BLaER1 (cell line): Measurements from ENCODE around the gene TNKS2.

Experiments
- H3K27ac ChIP-seq: shearing (Covaris generic); formaldehyde crosslinking; 2 replicates; pipeline ENCODE4 v1.8.1; 2022
- H3K27me3 ChIP-seq: shearing (Covaris generic); formaldehyde crosslinking; 2 replicates; pipeline ENCODE4 v1.8.1; 2022
- H3K36me3 ChIP-seq: shearing (Covaris generic); formaldehyde crosslinking; 2 replicates; pipeline ENCODE4 v1.8.1; 2022
- H3K4me1 ChIP-seq: shearing (Covaris generic); formaldehyde crosslinking; 2 replicates; pipeline ENCODE4 v1.8.1; 2022
- H3K4me2 ChIP-seq: shearing (Covaris generic); formaldehyde crosslinking; 2 replicates; pipeline ENCODE4 v1.8.1; 2022
- H3K4me3 ChIP-seq: shearing (Covaris generic); formaldehyde crosslinking; 2 replicates; pipeline ENCODE4 v1.8.1; 2022
- H3K9ac ChIP-seq: shearing (Covaris generic); formaldehyde crosslinking; 2 replicates; pipeline ENCODE4 v1.8.1; 2022
- H3K9me3 ChIP-seq: shearing (Covaris generic); formaldehyde crosslinking; 2 replicates; pipeline ENCODE4 v1.8.1; 2022
- H4K20me1 ChIP-seq: shearing (Covaris generic); formaldehyde crosslinking; 2 replicates; pipeline ENCODE4 v1.8.1; 2022
- Cebpa-rat ChIP-seq: shearing (Covaris generic); IDR thresholded peaks from 2 replicates; pipeline ENCODE4 v1.8.1; 2022

TNKS2 gene

DNA sequence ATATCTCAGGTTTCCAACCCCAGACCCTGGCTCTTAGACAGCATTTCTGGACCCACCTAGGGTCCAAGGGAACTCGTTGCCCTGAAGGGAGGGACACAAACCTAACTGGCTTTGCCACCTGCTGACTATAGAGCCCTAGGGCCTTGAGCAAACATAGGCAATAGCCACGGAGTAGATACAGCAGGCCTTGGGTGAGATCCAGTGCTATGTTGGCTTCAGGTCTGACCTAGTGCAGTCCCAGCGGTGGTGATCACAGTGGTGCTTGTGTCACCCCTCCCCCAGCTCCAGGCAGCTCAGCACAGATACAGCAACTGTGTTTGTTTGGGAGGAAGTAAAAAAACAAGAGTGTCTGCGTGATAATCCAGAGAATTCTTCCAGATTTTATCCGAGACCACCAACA lies 9.7 kb upstream of the TNKS2 start:
- no peak overlapping the region for H3K27ac ChIP-seq
- no peak overlapping the region for H3K4me3 ChIP-seq
- no peaks in the 10 kb centered on the region for H3K27me3 ChIP-seq
- no peaks in the 10 kb centered on the region for H3K4me1 ChIP-seq
- no peak overlapping the region for H3K4me2 ChIP-seq
- H3K9ac ChIP-seq, result no peak overlapping the region
- no peaks in the 10 kb centered on the region for H3K9me3 ChIP-seq
- H4K20me1 ChIP-seq, result no peaks in the 10 kb centered on the region
- no peaks in the 10 kb centered on the region for H3K36me3 ChIP-seq
- no peak for TF ChIP-seq Cebpa-rat

DNA sequence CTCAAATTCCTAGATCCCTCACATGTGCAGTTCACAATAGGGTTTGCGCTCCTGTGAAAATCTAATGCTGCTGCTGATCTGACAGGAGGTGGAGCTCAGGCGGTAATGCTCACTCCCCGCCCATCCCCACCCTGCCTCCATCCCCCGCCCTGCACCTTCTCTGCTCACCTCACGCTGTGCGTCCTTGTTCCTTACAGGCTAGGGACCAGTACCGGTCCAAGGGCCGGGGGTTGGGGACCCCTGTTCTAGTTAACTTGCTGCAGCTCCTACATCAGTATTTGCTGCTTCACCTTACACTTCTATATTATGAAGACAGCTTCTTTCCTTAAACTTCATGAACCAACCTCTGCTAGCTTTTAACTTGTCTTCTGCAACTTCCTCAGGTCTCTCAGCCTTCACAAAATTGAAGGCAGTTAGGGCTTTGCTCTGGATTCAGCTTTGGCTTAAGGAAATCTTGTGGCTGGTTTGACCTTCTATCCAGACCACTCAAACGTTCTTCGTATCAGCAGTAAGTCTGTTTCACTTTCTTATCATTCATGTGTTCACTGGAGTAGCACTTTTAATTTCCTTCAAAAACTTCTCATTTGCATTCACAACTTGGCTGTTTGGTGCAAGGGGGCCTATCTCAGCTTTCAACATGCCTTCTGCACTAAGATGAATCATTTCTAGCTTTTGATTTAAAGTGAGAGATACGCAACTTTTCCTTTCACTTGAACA lies 1.7 kb upstream of the TNKS2 start:
- peak overlapping the region; percentile 93 for H3K4me2 ChIP-seq
- H3K4me1 ChIP-seq, result peaks cover 36% of the 10 kb centered on the region
- no peaks in the 10 kb centered on the region for H3K9me3 ChIP-seq
- peaks cover 3% of the 10 kb centered on the region for H3K36me3 ChIP-seq
- H3K27me3 ChIP-seq, result no peaks in the 10 kb centered on the region
- H4K20me1 ChIP-seq, result peaks cover 24% of the 10 kb centered on the region
- peak overlapping the region; percentile 97 for H3K4me3 ChIP-seq
- peak overlapping the region; percentile 63 for H3K27ac ChIP-seq
- H3K9ac ChIP-seq, result peak overlapping the region; percentile 74
- TF ChIP-seq Cebpa-rat, result no peak

DNA sequence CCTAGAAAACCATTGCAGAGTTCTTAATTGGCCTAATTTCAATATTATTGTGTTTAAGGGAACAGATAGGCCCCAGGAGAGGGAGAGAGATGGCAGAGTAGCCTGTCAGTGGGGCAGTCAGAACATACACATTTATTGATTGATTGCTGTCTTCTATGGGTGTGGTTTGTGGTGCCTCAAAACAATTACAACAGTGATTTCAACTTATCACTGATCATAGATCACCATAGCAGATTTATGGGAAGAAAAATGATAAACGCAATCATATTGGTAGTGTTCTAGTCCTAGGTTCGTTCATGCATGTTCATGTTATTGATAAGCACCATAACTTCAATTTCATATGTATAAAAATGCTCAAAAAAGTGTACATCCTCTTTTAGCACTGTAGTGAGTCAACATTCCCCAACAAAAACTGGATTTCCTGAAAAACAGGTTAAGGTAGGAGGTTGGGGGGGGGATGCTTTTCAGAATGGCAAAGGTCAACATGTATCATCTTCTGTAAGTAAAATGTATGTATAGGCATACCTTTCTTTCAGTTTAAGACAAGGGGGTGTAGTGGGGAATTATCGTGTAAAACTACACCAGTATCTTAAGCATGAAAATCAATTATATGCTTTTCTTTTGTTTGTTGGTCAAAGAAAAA lies 1.1 kb upstream of the TNKS2 start:
- Histone ChIP-seq H3K27me3 (no peaks in the 10 kb centered on the region), H3K27ac (peak overlapping the region; percentile 94), H3K36me3 (peaks cover 10% of the 10 kb centered on the region), H3K9me3 (no peaks in the 10 kb centered on the region), H3K4me1 (peaks cover 36% of the 10 kb centered on the region), H3K4me3 (peak overlapping the region; percentile 97), H3K4me2 (peak overlapping the region; percentile 93), H4K20me1 (peaks cover 31% of the 10 kb centered on the region), H3K9ac (peak overlapping the region; percentile 95)
- TF ChIP-seq Cebpa-rat, result no peak

DNA sequence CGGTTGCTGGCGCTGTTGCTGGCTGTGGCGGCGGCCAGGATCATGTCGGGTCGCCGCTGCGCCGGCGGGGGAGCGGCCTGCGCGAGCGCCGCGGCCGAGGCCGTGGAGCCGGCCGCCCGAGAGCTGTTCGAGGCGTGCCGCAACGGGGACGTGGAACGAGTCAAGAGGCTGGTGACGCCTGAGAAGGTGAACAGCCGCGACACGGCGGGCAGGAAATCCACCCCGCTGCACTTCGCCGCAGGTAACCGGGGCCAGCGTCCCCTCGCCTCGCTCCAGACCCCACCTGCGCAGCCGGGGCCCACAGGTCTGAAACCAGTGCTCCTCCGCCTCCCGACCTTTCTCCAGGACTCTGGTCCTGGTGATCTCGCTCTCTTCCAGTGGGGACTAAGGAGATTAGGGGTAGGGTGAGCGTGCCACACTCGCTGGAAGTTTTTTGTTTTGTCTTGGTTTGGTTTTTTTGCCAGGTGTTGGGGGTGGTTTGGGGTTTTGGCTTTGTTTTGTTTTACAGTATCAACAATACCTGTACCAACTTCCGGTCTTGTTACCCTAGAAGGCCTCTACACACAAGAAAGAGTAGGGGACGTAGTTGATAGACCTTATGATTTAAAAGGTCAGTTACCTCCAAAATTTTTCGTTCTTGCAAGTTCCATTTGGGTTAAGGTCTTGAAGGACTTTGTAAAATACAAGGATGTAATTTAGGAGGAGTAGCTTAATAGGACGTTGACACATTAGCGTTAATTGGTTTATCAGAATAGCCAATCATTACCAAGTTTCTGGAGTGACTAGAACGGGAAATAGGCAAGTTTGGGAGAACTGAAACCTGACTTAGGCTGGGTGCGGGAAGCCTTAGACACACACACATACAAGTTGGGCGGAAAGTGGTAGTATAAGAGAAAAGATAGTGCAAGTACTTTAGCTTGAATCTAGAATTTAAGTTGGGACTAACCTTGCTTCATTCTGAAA lies 704 bp downstream of the TNKS2 start:
- peak overlapping the region; percentile 97 for H3K4me3 ChIP-seq
- peaks cover 36% of the 10 kb centered on the region for H3K4me1 ChIP-seq
- no peaks in the 10 kb centered on the region for H3K9me3 ChIP-seq
- peak overlapping the region; percentile 93 for H3K4me2 ChIP-seq
- H4K20me1 ChIP-seq, result peaks cover 48% of the 10 kb centered on the region
- H3K27ac ChIP-seq, result peak overlapping the region; percentile 94
- no peak for TF ChIP-seq Cebpa-rat
- peak overlapping the region; percentile 95 for H3K9ac ChIP-seq
- H3K27me3 ChIP-seq, result no peaks in the 10 kb centered on the region
- peaks cover 27% of the 10 kb centered on the region for H3K36me3 ChIP-seq

DNA sequence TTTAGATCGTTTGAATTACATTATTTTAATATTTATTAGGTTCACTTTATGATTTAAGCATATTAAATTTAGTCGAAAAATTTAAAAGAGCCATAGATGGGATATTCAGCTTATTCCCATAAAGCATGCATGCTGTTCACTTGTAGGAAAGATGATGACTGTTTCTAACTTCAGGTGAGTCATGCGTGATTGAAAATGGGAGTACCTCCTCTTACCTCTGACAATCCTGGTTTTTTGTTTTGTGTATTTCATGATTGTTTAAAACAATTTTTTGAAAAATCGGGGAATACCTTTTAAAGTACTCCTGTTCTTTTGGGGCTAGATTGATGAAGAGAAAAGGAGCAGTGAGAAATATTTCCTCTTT lies 1.4 kb downstream of the TNKS2 start:
- Histone ChIP-seq H3K36me3 (peaks cover 34% of the 10 kb centered on the region), H3K27ac (no peak overlapping the region), H3K9ac (peak overlapping the region; percentile 95), H3K9me3 (no peaks in the 10 kb centered on the region), H3K4me3 (peak overlapping the region; percentile 97), H3K4me1 (peaks cover 36% of the 10 kb centered on the region), H4K20me1 (peaks cover 55% of the 10 kb centered on the region), H3K27me3 (no peaks in the 10 kb centered on the region), H3K4me2 (peak overlapping the region; percentile 93)
- TF ChIP-seq Cebpa-rat, result no peak

DNA sequence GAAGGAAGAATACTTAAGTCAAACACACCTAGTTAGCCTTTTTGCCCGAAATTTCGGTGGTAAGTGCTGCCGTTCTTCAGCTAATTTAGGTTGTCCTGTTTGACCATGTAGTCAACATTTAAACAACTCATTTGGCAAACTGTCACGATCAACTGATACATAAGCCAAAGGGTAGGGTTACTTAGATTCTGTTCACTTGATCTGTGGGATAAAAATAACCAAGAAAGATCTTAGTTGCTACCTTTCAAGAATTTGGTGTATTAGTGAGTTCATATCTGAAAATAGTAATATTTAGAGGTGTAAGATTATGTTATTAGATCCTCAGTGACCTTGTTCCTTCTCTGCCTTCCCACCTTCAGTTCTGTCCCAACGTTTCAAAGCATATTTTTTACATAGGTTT lies 2.0 kb downstream of the TNKS2 start:
- peak overlapping the region; percentile 97; the same call in 1 of the 2 replicates for H3K4me3 ChIP-seq
- H3K4me2 ChIP-seq, result peak overlapping the region; percentile 93
- no peak overlapping the region for H3K27ac ChIP-seq
- H3K9ac ChIP-seq, result peak overlapping the region; percentile 95; the same call in 1 of the 2 replicates
- TF ChIP-seq Cebpa-rat, result no peak
- H3K9me3 ChIP-seq, result no peaks in the 10 kb centered on the region
- H3K4me1 ChIP-seq, result peaks cover 36% of the 10 kb centered on the region
- H3K27me3 ChIP-seq, result no peaks in the 10 kb centered on the region
- H3K36me3 ChIP-seq, result peaks cover 40% of the 10 kb centered on the region
- peaks cover 61% of the 10 kb centered on the region for H4K20me1 ChIP-seq

DNA sequence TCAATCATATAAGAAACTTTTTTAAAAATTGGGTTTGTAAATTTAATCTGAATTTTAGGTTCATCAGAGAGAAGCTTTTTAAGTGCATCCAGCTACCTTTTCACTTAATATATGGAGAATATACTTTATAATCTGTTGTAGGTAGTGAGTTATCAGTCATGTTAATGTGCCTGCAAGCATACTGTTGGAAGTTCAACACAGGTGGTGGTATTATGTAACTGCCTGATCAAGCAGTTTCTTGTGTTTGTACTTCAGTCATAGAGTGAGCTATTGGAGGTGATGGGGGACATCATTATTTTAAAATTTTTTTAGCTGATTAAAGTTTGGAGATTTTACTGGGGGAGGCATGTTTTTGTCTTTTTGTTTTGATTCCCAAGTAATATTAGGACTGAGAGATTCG lies 2.5 kb downstream of the TNKS2 start:
- H3K27ac ChIP-seq, result no peak overlapping the region
- no peak for TF ChIP-seq Cebpa-rat
- peaks cover 67% of the 10 kb centered on the region for H4K20me1 ChIP-seq
- H3K36me3 ChIP-seq, result peaks cover 46% of the 10 kb centered on the region
- no peak overlapping the region for H3K9ac ChIP-seq
- peaks cover 35% of the 10 kb centered on the region for H3K4me1 ChIP-seq
- H3K4me2 ChIP-seq, result peak overlapping the region; percentile 93
- no peak overlapping the region for H3K4me3 ChIP-seq
- no peaks in the 10 kb centered on the region for H3K27me3 ChIP-seq
- no peaks in the 10 kb centered on the region for H3K9me3 ChIP-seq

DNA sequence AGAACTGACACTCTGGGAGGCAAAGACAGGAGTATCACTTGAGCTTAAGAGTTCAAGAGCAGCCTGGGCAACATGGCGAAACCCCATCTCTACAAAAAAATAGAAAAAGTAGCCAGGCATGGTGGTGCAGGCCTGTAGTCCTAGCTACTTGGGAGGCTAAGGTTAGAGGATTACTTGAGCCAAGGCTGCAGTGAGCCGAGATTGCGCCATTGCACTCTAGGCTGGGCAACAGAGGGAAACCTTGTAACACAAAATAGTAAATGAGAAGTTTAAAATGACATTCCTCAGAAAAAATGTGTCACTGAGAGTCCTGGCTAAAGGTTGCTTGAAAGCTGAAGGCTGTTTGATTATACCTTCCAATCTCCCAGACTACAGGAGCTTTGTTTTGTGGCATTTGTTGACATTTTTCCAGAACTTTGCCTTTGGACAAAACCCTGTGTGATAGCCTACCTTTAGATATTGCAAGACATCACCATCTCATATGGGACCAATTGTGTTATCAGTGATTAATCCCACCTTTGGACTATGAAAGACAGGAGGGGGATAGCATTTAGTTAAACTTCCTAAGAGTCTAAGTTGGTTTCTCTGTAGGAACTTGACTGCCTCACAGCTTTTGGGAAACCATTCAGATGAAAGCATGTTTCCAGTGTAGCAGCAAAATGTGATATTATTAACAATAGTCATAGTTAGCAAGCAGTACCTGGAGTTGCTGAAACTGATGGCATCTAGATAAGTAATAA lies 5.3 kb downstream of the TNKS2 start:
- Histone ChIP-seq H4K20me1 (peaks cover 83% of the 10 kb centered on the region), H3K9me3 (no peaks in the 10 kb centered on the region), H3K9ac (no peak overlapping the region), H3K4me2 (no peak overlapping the region), H3K27ac (no peak overlapping the region), H3K4me3 (no peak overlapping the region), H3K36me3 (peaks cover 60% of the 10 kb centered on the region), H3K27me3 (no peaks in the 10 kb centered on the region), H3K4me1 (peaks cover 18% of the 10 kb centered on the region)
- no peak for TF ChIP-seq Cebpa-rat

DNA sequence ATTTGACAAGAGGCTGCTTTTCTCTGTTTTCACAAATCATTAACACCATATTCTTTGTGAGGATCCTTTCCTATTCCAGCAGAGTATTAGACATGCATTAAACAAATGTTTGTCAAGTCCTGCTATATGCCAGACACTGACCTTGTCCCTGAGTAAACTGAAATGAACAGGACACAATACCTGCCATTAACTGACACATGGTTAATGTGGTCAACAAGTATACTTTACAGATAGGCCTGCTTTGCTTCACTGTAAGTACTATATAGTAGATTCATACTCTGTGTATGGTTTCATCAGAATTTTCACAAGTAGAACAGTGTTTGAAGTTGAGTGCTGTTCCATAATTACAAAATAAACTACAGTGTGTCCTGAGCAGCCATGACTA lies 5.9 kb downstream of the TNKS2 start:
- no peak overlapping the region for H3K27ac ChIP-seq
- H3K4me1 ChIP-seq, result peaks cover 18% of the 10 kb centered on the region
- no peak overlapping the region for H3K4me2 ChIP-seq
- TF ChIP-seq Cebpa-rat, result no peak
- no peaks in the 10 kb centered on the region for H3K27me3 ChIP-seq
- H4K20me1 ChIP-seq, result peaks cover 88% of the 10 kb centered on the region
- H3K9ac ChIP-seq, result no peak overlapping the region
- peaks cover 66% of the 10 kb centered on the region for H3K36me3 ChIP-seq
- H3K4me3 ChIP-seq, result no peak overlapping the region
- H3K9me3 ChIP-seq, result no peaks in the 10 kb centered on the region
